ENCODE measurements around the gene SASH1. TPM values are rescaled to one million over a fixed set of nuclear protein-coding genes. Genes with fewer than 3 reads are reported as not detected.
"Not testable (repeated sequence)": the region's sequence is repeated elsewhere in the genome, so short reads cannot be mapped to it uniquely, and the experiment has no call there.

Gene SASH1
- total RNA-seq, 6 donors from 2014 or later: 59.3 to 131 (median 79.2) TPM

GRCh38 chr6:148385379-148385778 lies 42.7 kb downstream of the SASH1 start:
- peaks cover 0 to 4% (median under 1%) of the 10 kb centered on the region in 4 donors for H3K36me3 ChIP-seq
- DNase-seq: no peak
- no peaks in the 10 kb centered on the region for H3K27me3 ChIP-seq
- no peaks in the 10 kb centered on the region for H3K9me3 ChIP-seq
- H3K27ac ChIP-seq: peak overlapping the region in 2 of 4 donors; percentile 13 to 62
- WGBS, 2 donors: 52 to 69% methylated on average over 2 of the region's 2 CpGs
- H3K4me1 ChIP-seq: peaks cover 23 to 50% (median 36%) of the 10 kb centered on the region in 4 donors
- TF ChIP-seq POLR2AphosphoS5 (IDR thresholded peaks at IDR 0.05): no peak
- TF ChIP-seq POLR2A (IDR thresholded peaks at IDR 0.05): no peak
- no peak for TF ChIP-seq CTCF (IDR thresholded peaks at IDR 0.05)
- TF ChIP-seq EP300 (IDR thresholded peaks at IDR 0.05): no peak
- H3K4me3 ChIP-seq: no peak overlapping the region
- no peak for ATAC-seq (ENCODE audit: low FRiP score in 2 of 2)

- DNase-seq (no peak), ATAC-seq (ENCODE audit: low FRiP score in 2 of 2) (peak in 1 of 2 donors; percentile 56)
- Histone ChIP-seq H3K27ac (peak overlapping the region in 2 of 4 donors; percentile 49 to 52), H3K27me3 (no peaks in the 10 kb centered on the region), H3K4me1 (peaks cover 20 to 44% (median 28%) of the 10 kb centered on the region in 4 donors), H3K4me3 (no peak overlapping the region), H3K9me3 (no peaks in the 10 kb centered on the region), H3K36me3 (peaks cover 0 to 14% (median 4%) of the 10 kb centered on the region in 4 donors)
- WGBS, 2 donors: 81 to 84% methylated on average over 5 of the region's 5 CpGs
- TF ChIP-seq POLR2A (IDR thresholded peaks at IDR 0.05): no peak
- no peak for TF ChIP-seq POLR2AphosphoS5 (IDR thresholded peaks at IDR 0.05)
- no peak for TF ChIP-seq EP300 (IDR thresholded peaks at IDR 0.05)
- no peak for TF ChIP-seq CTCF (IDR thresholded peaks at IDR 0.05)
Measured at GRCh38 chr6:148388521-148388920, 45.9 kb downstream of the SASH1 start.

GRCh38 chr6:148389086-148389485 lies 46.4 kb downstream of the SASH1 start:
- H3K27me3 ChIP-seq: no peaks in the 10 kb centered on the region
- ATAC-seq (ENCODE audit: low FRiP score in 2 of 2) (peak; percentile 52 to 93), DNase-seq (peak in 1 of 2 donors; percentile 75)
- 74 to 84% methylated on average over 9 of the region's 9 CpGs for WGBS, 2 donors
- H3K4me1 ChIP-seq: peaks cover 22 to 43% (median 28%) of the 10 kb centered on the region in 4 donors
- no peaks in the 10 kb centered on the region for H3K9me3 ChIP-seq
- TF ChIP-seq EP300 (IDR thresholded peaks at IDR 0.05) (peak in 1 of 4 donors; percentile 27), CTCF (IDR thresholded peaks at IDR 0.05) (no peak), POLR2AphosphoS5 (IDR thresholded peaks at IDR 0.05) (peak in 1 of 2 donors; percentile 27)
- H3K36me3 ChIP-seq: peaks cover 0 to 14% (median 4%) of the 10 kb centered on the region in 4 donors
- H3K4me3 ChIP-seq: no peak overlapping the region
- peak overlapping the region in 2 of 4 donors; percentile 39 to 49 for H3K27ac ChIP-seq

DNA sequence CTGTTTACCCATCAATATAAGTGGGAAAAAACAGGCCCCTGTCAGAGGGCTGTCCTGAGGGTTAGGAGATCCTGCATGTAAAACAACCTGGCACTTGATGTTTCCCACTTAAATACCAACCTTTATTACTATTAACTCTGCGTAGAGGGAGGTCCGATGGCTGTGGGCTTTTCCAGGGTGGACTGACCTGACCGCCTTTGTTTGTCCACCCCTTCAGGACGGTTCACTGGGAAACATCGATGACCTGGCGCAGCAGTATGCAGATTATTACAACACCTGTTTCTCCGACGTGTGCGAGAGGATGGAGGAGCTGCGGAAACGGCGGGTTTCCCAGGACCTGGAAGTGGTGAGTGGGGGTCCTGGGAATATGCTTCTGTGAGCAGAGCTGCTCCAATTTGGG lies 47.3 kb downstream of the SASH1 start:
- WGBS, 2 donors: 83 to 95% methylated on average over 12 of the region's 12 CpGs
- H3K27ac ChIP-seq: peak overlapping the region in 3 of 4 donors; percentile 39 to 49 (median 49)
- peaks cover 30 to 51% (median 33%) of the 10 kb centered on the region in 4 donors for H3K4me1 ChIP-seq
- no peak overlapping the region for H3K4me3 ChIP-seq
- H3K36me3 ChIP-seq: peaks cover 0 to 14% (median 4%) of the 10 kb centered on the region in 4 donors
- no peak for ATAC-seq (ENCODE audit: low FRiP score in 2 of 2)
- TF ChIP-seq POLR2AphosphoS5 (IDR thresholded peaks at IDR 0.05) (no peak), POLR2A (IDR thresholded peaks at IDR 0.05) (no peak), EP300 (IDR thresholded peaks at IDR 0.05) (no peak), CTCF (IDR thresholded peaks at IDR 0.05) (no peak)
- H3K27me3 ChIP-seq: no peaks in the 10 kb centered on the region
- H3K9me3 ChIP-seq: no peaks in the 10 kb centered on the region
- no peak for DNase-seq

- H3K4me3 ChIP-seq; ATAC-seq (ENCODE audit: low FRiP score in 2 of 2); H3K9me3 ChIP-seq; H3K27me3 ChIP-seq; DNase-seq: not testable (repeated sequence)
- H3K36me3 ChIP-seq: peaks cover 0 to 14% (median 4%) of the 10 kb centered on the region in 4 donors
- 92 to 93% methylated on average over 8 of the region's 8 CpGs for WGBS, 2 donors
- peak overlapping the region in 1 of 4 donors; percentile 47 for H3K27ac ChIP-seq
- peaks cover 32 to 56% (median 42%) of the 10 kb centered on the region in 4 donors for H3K4me1 ChIP-seq
Measured at GRCh38 chr6:148392127-148392526, 49.5 kb downstream of the SASH1 start.
